SK-N-SH (cell line): ENCODE data around the gene APLP1. TPM values are rescaled to one million over a fixed set of nuclear protein-coding genes. Genes with fewer than 3 reads are reported as not detected.

Experiments
- CTCF ChIA-PET: fragments of 300-600, 350-600 bp; formaldehyde crosslinking; extraction: SDS; loops from one replicate; lab custom pipeline; 2021; lab: Yijun Ruan, JAX
- POLR2A ChIA-PET: fragments of 350-600 bp; sonication (Branson Sonifier 250); formaldehyde crosslinking; extraction: SDS; loops from one replicate; lab custom pipeline; 2020; ENCODE audit warnings: antibody characterized with exemption, inconsistent platforms; lab: Yijun Ruan, JAX
- DNase-seq: peaks from one replicate; pipeline ENCODE4 v3.0.0; 2012
- H2AFZ ChIP-seq: fragments of 200-600 bp; sonication (generic); 2 replicates; pipeline ENCODE4 v1.8.1; 2016; ENCODE audit warnings: antibody characterized with exemption, mild to moderate bottlenecking, low read depth
- H3F3A ChIP-seq: fragments of 200-600 bp; sonication (generic); replicated peaks from 2 replicates; pipeline ENCODE3; 2016; ENCODE audit warnings: antibody characterized with exemption, mild to moderate bottlenecking; ENCODE audit not compliant: insufficient read depth
- H3K27ac ChIP-seq, 2 experiments: fragments of 200-500 bp in 1 of 2; fragments of 200-600 bp in 1 of 2; sonication (Bioruptor generic) in 1 of 2; sonication (generic), shearing (Covaris generic) in 1 of 2; 2 replicates each; pipeline versions ENCODE4 v1.5.1 to v1.6.1; 2014 to 2016; ENCODE audit warnings: low read depth in 2 of 2, inconsistent platforms in 1 of 2, low read length in 1 of 2, mild to moderate bottlenecking in 1 of 2, mixed read lengths in 1 of 2
- H3K27me3 ChIP-seq: fragments of 200-600 bp; sonication (generic), shearing (Covaris generic); 2 replicates; pipeline ENCODE4 v1.6.1; 2016; ENCODE audit warnings: mixed run types; ENCODE audit not compliant: insufficient read depth
- H3K36me3 ChIP-seq, 2 experiments: fragments of 200-500 bp in 1 of 2; fragments of 200-600 bp in 1 of 2; sonication (Bioruptor generic) in 1 of 2; sonication (generic) in 1 of 2; replicated peaks in 1 of 2; 2 replicates each; pipeline versions ENCODE3 to v1.5.1; 2014 to 2016; ENCODE audit warnings: low read length in 1 of 2, mild to moderate bottlenecking in 1 of 2; ENCODE audit not compliant: insufficient read depth in 2 of 2, control insufficient read depth in 1 of 2
- H3K4me1 ChIP-seq, 2 experiments: fragments of 200-500 bp in 1 of 2; fragments of 200-600 bp in 1 of 2; sonication (Bioruptor generic) in 1 of 2; sonication (generic), shearing (Covaris generic) in 1 of 2; 2 replicates each; pipeline versions ENCODE4 v1.5.1 to v1.6.1; 2014 to 2016; ENCODE audit warnings: low read depth in 1 of 2, low read length in 1 of 2, mixed run types in 1 of 2; ENCODE audit not compliant: insufficient read depth in 2 of 2, control insufficient read depth in 1 of 2
- H3K4me2 ChIP-seq: fragments of 200-600 bp; sonication (generic), shearing (Covaris generic); 2 replicates; pipeline ENCODE4 v1.6.1; 2017; ENCODE audit warnings: mixed run types
- H3K4me3 ChIP-seq, 2 experiments: fragments of 200-500 bp in 1 of 2; fragments of 200-600 bp in 1 of 2; sonication (Bioruptor generic) in 1 of 2; sonication (generic), shearing (Covaris generic) in 1 of 2; 2 replicates each; pipeline versions ENCODE4 v1.5.1 to v1.8.1; 2014 to 2016; ENCODE audit warnings: low read depth in 2 of 2, inconsistent platforms in 1 of 2, low read length in 1 of 2, mild to moderate bottlenecking in 1 of 2, mixed read lengths in 1 of 2, moderate library complexity in 1 of 2
- H3K79me2 ChIP-seq: fragments of 200-600 bp; sonication (generic); 2 replicates; pipeline ENCODE4 v1.8.1; 2017; ENCODE audit warnings: mild to moderate bottlenecking; ENCODE audit not compliant: insufficient read depth
- H3K9ac ChIP-seq: fragments of 200-600 bp; sonication (generic); 2 replicates; pipeline ENCODE4 v1.6.1; 2017; ENCODE audit warnings: mixed run types
- H3K9me2 ChIP-seq: fragments of 200-600 bp; sonication (generic); 2 replicates; pipeline ENCODE4 v1.6.1; 2017; ENCODE audit warnings: mixed run types
- H3K9me3 ChIP-seq: fragments of 200-600 bp; sonication (generic); 2 replicates; pipeline ENCODE4 v1.6.1; 2017; ENCODE audit warnings: mixed run types, mild to moderate bottlenecking, moderate library complexity
- H4K20me1 ChIP-seq: fragments of 200-600 bp; sonication (generic); 2 replicates; pipeline ENCODE4 v1.6.1; 2017; ENCODE audit warnings: mild to moderate bottlenecking, mixed run types; ENCODE audit not compliant: insufficient read depth
- EP300 ChIP-seq, 2 experiments: IDR thresholded peaks; 2 replicates each; pipeline versions ENCODE4 v1.4.0 to v1.6.1; 2012; ENCODE audit warnings: borderline replicate concordance in 1 of 2, low read depth in 1 of 2, low read length in 1 of 2
- EZH2phosphoT487 ChIP-seq: fragments of 200-600 bp; sonication (generic); IDR thresholded peaks from 2 replicates; pipeline ENCODE4 v1.6.1; 2017; ENCODE audit warnings: low read depth, mixed run types, mild to moderate bottlenecking, antibody characterized with exemption, moderate library complexity, borderline replicate concordance
- FOSL2 ChIP-seq: IDR thresholded peaks from 2 replicates; pipeline ENCODE4 v1.4.0; 2012; ENCODE audit warnings: low read depth, mild to moderate bottlenecking, moderate library complexity, borderline replicate concordance
- FOXJ3 ChIP-seq: sonication (generic); formaldehyde crosslinking; IDR thresholded peaks from 2 replicates; pipeline ENCODE4 v1.5.1; 2020; ENCODE audit warnings: mild to moderate bottlenecking, missing genetic modification reagents
- GABPA ChIP-seq: IDR thresholded peaks from 2 replicates; pipeline ENCODE4 v1.4.0; 2012; ENCODE audit warnings: low read depth, mild to moderate bottlenecking
- GATA2 ChIP-seq: sonication (generic); formaldehyde crosslinking; IDR thresholded peaks from 2 replicates; pipeline ENCODE4 v1.5.0; 2020; ENCODE audit warnings: mild to moderate bottlenecking, missing genetic modification reagents
- IRF3 ChIP-seq: fragments of 150-350 bp; IDR thresholded peaks from 2 replicates; pipeline ENCODE4 v1.6.1; 2016; ENCODE audit warnings: mild to moderate bottlenecking, low read depth, low read length
- MAX ChIP-seq: IDR thresholded peaks from 2 replicates; pipeline ENCODE4 v1.4.0; 2012; ENCODE audit warnings: low read depth
- MEF2A ChIP-seq: IDR thresholded peaks from 2 replicates; pipeline ENCODE4 v1.4.0; 2012; ENCODE audit warnings: low read depth, borderline replicate concordance
- MXI1 ChIP-seq: IDR thresholded peaks from 2 replicates; pipeline ENCODE4 v1.6.1; 2012; ENCODE audit warnings: mild to moderate bottlenecking, low read depth, low read length, improper control_type of control experiment
- NRF1 ChIP-seq: IDR thresholded peaks from 2 replicates; pipeline ENCODE4 v1.6.1; 2012; ENCODE audit warnings: low read depth, mild to moderate bottlenecking, low read length
- PBX3 ChIP-seq: IDR thresholded peaks from 2 replicates; pipeline ENCODE4; 2012
- RCOR1 ChIP-seq: fragments of 150-350 bp; IDR thresholded peaks from 2 replicates; pipeline ENCODE4 v1.6.1; 2017; ENCODE audit warnings: antibody characterized with exemption, low read length
- REST ChIP-seq: IDR thresholded peaks from 2 replicates; pipeline ENCODE4 v1.6.1; 2012; ENCODE audit warnings: mild to moderate bottlenecking, low read depth, low read length, moderate library complexity
- RFX5 ChIP-seq: IDR thresholded peaks from 2 replicates; pipeline ENCODE4 v1.6.1; 2012; ENCODE audit warnings: mild to moderate bottlenecking, improper control_type of control experiment, low read length
- TCF12 ChIP-seq: IDR thresholded peaks from 2 replicates; pipeline ENCODE4 v1.4.0; 2012
- TEAD4 ChIP-seq: IDR thresholded peaks from 2 replicates; pipeline ENCODE4 v1.4.0; 2012; ENCODE audit warnings: mild to moderate bottlenecking, borderline replicate concordance; ENCODE audit not compliant: insufficient read depth
- USF2 ChIP-seq: fragments of 150-350 bp; IDR thresholded peaks from 2 replicates; pipeline ENCODE4 v1.6.1; 2017; ENCODE audit warnings: antibody characterized with exemption, low read length, low read depth, borderline replicate concordance
- YY1 ChIP-seq: IDR thresholded peaks from 2 replicates; pipeline ENCODE4 v1.4.0; 2012; ENCODE audit warnings: low read depth, mild to moderate bottlenecking
- WGBS: methylation state at CpG from one replicate; pipeline ENCODE4 v1.1.6; 2017; ENCODE audit warnings: low lambda C conversion rate; 5-methylcytosine and 5-hydroxymethylcytosine counted together
- polyA plus RNA-seq, 3 experiments: library from polyadenylated mRNA; depleted of rRNA; stranded (reverse); fragments of >200 nt; gene quantifications; 2 replicates each; pipeline ENCODE4 v1.2.3, GENCODE V29; 2012

The APLP1 gene
- polyA plus RNA-seq, 1 of the 3 experiments (the other 2 are of a cell fraction): 66.7 TPM

GRCh38 chr19:35841961-35842595, 26.3 kb upstream of the APLP1 start:
- ChIA-PET POLR2A (no interaction called here), CTCF (no interaction called here)
- Histone ChIP-seq H3K4me1 (peaks cover 0 to 8% of the 10 kb centered on the region in 2 experiments; a peak in 1 of 4 replicates), H3K79me2 (no peaks in the 10 kb centered on the region), H3F3A (no peaks in the 10 kb centered on the region), H3K9me2 (no peaks in the 10 kb centered on the region), H3K27ac (no peak overlapping the region), H3K9ac (no peak overlapping the region), H3K27me3 (peaks cover 38% of the 10 kb centered on the region), H3K9me3 (no peaks in the 10 kb centered on the region), H3K4me2 (no peak overlapping the region), H4K20me1 (no peaks in the 10 kb centered on the region), H3K36me3 (no peaks in the 10 kb centered on the region), H3K4me3 (no peak overlapping the region), H2AFZ (no peak overlapping the region)
- TF ChIP-seq USF2 (no peak), RCOR1 (no peak), GABPA (no peak), MXI1 (no peak), NRF1 (no peak)
- 43% methylated on average over 8 of the region's 13 CpGs for WGBS
- no peak for DNase-seq

GRCh38 chr19:35842666-35843272, 25.6 kb upstream of the APLP1 start:
- Histone ChIP-seq H3K9me3 (no peaks in the 10 kb centered on the region), H3K4me3 (no peak overlapping the region), H3K9ac (no peak overlapping the region), H3K36me3 (no peaks in the 10 kb centered on the region), H3F3A (no peaks in the 10 kb centered on the region), H3K27me3 (peaks cover 39% of the 10 kb centered on the region), H2AFZ (no peak overlapping the region), H4K20me1 (no peaks in the 10 kb centered on the region), H3K9me2 (no peaks in the 10 kb centered on the region), H3K4me1 (peaks cover 0 to 8% of the 10 kb centered on the region in 2 experiments; a peak in 1 of 4 replicates), H3K27ac (no peak overlapping the region), H3K79me2 (no peaks in the 10 kb centered on the region), H3K4me2 (no peak overlapping the region)
- TF ChIP-seq YY1 (no peak), GATA2 (CRISPR knock-in tag) (no peak), MAX (no peak), PBX3 (no peak), GABPA (no peak), FOSL2 (no peak), MXI1 (no peak), IRF3 (no peak), FOXJ3 (no peak), NRF1 (no peak), RFX5 (no peak), TCF12 (no peak), MEF2A (no peak), TEAD4 (no peak), EP300 (IDR thresholded peaks at IDR 0.05; ENCODE audit: borderline replicate concordance in 1 of 2, low read depth in 1 of 2, low read length in 1 of 2) (no peak), REST (no peak), EZH2phosphoT487 (no peak)
- ChIA-PET POLR2A (no interaction called here), CTCF (no interaction called here)
- WGBS: 24% methylated on average over 4 of the region's 4 CpGs
- no peak for DNase-seq
